GM12891 (cell line): ENCODE measurements around the gene DHDDS.

Source experiments
- POLR2A ChIP-seq: IDR thresholded peaks from 2 replicates; pipeline ENCODE4 v1.6.1; 2011; ENCODE audit warnings: low read depth, low read length, control low read depth
- POLR2AphosphoS5 ChIP-seq: IDR thresholded peaks from 2 replicates; pipeline ENCODE4 v1.6.1; 2011; ENCODE audit warnings: low read depth, low read length, control low read depth
- POU2F2 ChIP-seq: IDR thresholded peaks from 2 replicates; pipeline ENCODE4 v1.6.1; 2011; ENCODE audit warnings: low read depth, mild to moderate bottlenecking, control low read depth, low read length, moderate library complexity
- SPI1 ChIP-seq: IDR thresholded peaks from 2 replicates; pipeline ENCODE4 v1.6.1; 2011; ENCODE audit warnings: low read depth, low read length, control low read depth
- TAF1 ChIP-seq: IDR thresholded peaks from 2 replicates; pipeline ENCODE4 v1.6.1; 2011; ENCODE audit warnings: low read depth, low read length, control low read depth

DNA sequence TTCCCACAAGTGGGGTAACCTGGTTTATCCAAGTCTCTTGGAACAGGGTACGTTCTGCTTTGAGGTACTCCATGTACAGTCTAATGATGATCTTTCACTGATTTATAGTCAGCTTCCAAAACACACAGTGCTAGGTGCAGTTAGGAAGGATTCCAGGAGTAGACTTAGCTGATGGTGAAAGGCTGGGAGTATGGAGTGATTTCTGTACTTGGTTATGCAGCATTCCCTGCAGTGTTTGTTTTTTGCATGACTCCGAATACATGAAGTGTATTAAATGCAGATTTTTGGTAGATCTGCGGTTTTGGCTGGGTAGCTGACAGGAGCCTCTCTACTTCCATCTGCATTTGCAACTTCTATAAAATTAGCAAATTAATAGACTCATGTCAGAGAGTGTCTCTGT, 43.9 kb downstream of the DHDDS start:
- TF ChIP-seq POLR2AphosphoS5 (peak; percentile 59), POLR2A (peak; percentile 9; the same call in 1 of the 2 replicates), TAF1 (no peak), POU2F2 (no peak), SPI1 (no peak)
